Naive thymus-derived CD8-positive, alpha-beta T cell (primary cell): ENCODE results near the gene CARMIL3. TPM values are rescaled to one million over a fixed set of nuclear protein-coding genes. Genes with fewer than 3 reads are reported as not detected.
A peak's percentile ranks its signal among the peaks of the same experiment; 100 is the strongest.

Experiments used
- ATAC-seq, 2 donors: fragments of 150-1000 bp; cut with Tn5 transposase in 1 of 2; sonication (Bioruptor Pico), chemical (Tn5 transposase) in 1 of 2; 1 replicate in 1 of 2; 2 replicates in 1 of 2; pipeline ENCODE4 v1.10.0; 2021; ENCODE audit warnings: mild to moderate bottlenecking in 2 of 2, moderate library complexity in 2 of 2
- POLR2A ChIA-PET: fragments of 350-600 bp; sonication (Branson Sonifier 250); formaldehyde crosslinking; loops from one replicate; lab custom pipeline; 2021; ENCODE audit warnings: antibody characterized with exemption; lab: Charles Lee
- DNase-seq, 10 donors: peaks; one replicate each; pipeline versions ENCODE4 v3.0.0 to v3.0.0-alpha.2; 2020 to 2022
- H3K27ac Mint-ChIP-seq, 10 donors: one replicate each; pipeline ENCODE4 v1.8.0; 2020 to 2022; ENCODE audit warnings: mild to moderate bottlenecking in 10 of 10, mixed read lengths in 10 of 10, moderate library complexity in 4 of 10, inconsistent platforms in 1 of 10
- H3K27me3 Mint-ChIP-seq, 5 donors: one replicate each; pipeline ENCODE4 v1.8.0; 2021 to 2022; ENCODE audit warnings: mixed read lengths in 5 of 5
- H3K36me3 Mint-ChIP-seq, 3 donors: one replicate each; pipeline ENCODE4 v1.8.0; 2020 to 2022; ENCODE audit warnings: mixed read lengths in 3 of 3, mild to moderate bottlenecking in 2 of 3, inconsistent platforms in 1 of 3
- H3K4me1 Mint-ChIP-seq, 4 donors: one replicate each; pipeline ENCODE4 v1.8.0; 2021 to 2022; ENCODE audit warnings: mixed read lengths in 4 of 4
- H3K4me3 Mint-ChIP-seq, 10 donors: one replicate each; pipeline ENCODE4 v1.8.0; 2020 to 2022; ENCODE audit warnings: mild to moderate bottlenecking in 10 of 10, mixed read lengths in 10 of 10, moderate library complexity in 6 of 10, inconsistent platforms in 1 of 10
- H3K9me3 Mint-ChIP-seq, 9 donors: one replicate each; pipeline ENCODE4 v1.8.0; 2020 to 2022; ENCODE audit warnings: mixed read lengths in 9 of 9, mild to moderate bottlenecking in 3 of 9, inconsistent platforms in 1 of 9, moderate library complexity in 1 of 9
- polyA plus RNA-seq, 3 donors: library from polyadenylated mRNA; unstranded; fragments of 300-500 nt; fragmentation: Illumina TruSeq; gene quantifications; one replicate each; pipeline ENCODE4 v1.2.3, GENCODE V29; 2021
- total RNA-seq, 8 experiments: library from RNA in 2 of 8; stranded (reverse) in 2 of 8; gene quantifications; one replicate each; pipeline ENCODE4 v1.2.3 and lab custom pipeline; 2021 to 2026

The CARMIL3 gene
- total and polyA plus RNA-seq, 5 experiments from 2014 or later, result 0.03 to 0.16 TPM; not detected in 3

DNA sequence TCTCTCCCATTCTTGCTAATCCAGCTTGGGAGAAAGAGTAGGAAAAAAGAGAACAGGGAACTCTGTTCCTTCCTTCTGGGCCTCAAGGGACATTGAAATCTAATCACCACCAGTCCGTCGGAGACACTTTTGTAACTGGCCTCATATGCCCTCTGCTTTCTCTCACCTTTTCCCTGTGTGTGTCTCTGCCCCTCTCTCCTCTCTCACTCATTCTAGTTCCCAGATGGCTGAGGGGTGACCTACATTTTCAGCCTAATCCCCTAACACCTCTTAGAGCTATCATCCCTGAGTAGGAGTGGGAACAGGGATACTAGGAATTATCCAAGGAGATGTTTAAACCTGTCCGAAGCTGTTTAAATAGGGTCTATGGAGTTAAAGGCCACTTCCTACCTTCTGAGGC is 33.4 kb downstream of the CARMIL3 start:
- DNase-seq (no peak), ATAC-seq (no peak)
- POLR2A ChIA-PET, result interaction anchor here (0.6 kb wide), 1 partner anchor 37 kb away, joined by 3 read pairs; no protein-coding TSS in a partner anchor
- no peaks in the 10 kb centered on the region for H3K36me3 Mint-ChIP-seq
- peak overlapping the region in 1 of 10 donors; percentile 43 for H3K27ac Mint-ChIP-seq
- H3K9me3 Mint-ChIP-seq, result no peaks in the 10 kb centered on the region
- peaks cover 12 to 18% (median 16%) of the 10 kb centered on the region in 4 donors for H3K4me1 Mint-ChIP-seq
- H3K4me3 Mint-ChIP-seq, result no peak overlapping the region
- H3K27me3 Mint-ChIP-seq, result no peaks in the 10 kb centered on the region

DNA sequence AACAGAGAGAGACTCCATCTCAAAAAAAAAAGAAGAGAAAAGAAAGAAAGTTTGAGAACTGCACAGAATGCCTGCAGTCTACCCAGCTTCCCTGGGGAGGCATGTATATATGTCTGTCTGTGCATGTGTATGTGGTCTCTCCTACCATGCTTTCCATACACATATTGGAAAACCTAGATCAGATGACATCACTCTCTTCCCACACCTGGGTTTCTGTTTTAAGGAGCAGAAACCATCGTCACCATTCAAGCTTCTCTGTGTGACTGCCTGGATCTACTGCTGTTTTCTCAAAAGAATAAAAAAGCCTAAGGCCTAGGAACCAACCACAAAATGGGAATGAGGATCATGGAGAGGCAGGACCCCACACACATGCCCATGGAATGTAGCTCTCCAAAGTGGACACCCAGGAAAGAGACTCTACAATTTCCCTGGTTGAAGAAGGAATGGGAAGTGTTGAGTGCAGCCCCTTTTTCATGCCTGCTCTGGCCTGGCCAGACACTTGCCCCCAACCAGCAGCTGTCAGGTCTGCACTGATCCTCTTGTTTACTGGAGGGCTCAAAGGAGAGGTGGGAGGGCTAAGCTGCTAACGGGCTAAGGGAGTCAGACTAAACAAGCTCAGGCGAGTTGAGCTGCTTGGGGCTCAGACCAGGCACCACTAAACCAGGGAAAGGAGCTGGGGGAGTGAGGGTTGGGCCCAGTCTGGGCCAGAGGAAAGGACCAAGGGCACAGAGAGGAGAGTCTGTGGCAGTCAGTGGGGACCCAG is 34.6 kb downstream of the CARMIL3 start:
- ATAC-seq, result no peak
- DNase-seq, result no peak
- POLR2A ChIA-PET, result no interaction called here
- Mint-ChIP-seq H3K27me3 (no peaks in the 10 kb centered on the region), H3K27ac (peak overlapping the region in 1 of 10 donors; percentile 0), H3K36me3 (no peaks in the 10 kb centered on the region), H3K4me1 (peaks cover 10 to 17% (median 15%) of the 10 kb centered on the region in 4 donors), H3K9me3 (no peaks in the 10 kb centered on the region), H3K4me3 (no peak overlapping the region)

DNA sequence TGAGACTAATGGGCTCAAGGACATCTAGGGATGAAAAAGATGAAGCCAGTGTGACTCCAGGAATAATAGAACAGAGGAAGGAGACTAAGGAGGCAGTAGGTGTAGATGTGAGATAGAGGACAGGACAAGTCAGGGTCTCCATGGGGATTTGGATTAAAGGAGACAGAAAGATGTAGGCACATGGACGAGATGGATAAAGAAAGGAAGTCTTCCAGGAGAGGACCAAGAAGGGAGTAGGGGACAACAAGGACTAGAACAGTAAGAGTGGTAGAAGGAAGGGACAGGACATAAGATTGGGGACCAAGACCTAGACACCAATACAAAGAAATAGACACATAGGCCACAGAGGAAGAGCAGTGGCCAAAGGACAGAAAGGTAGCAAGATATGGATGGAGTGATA is 35.2 kb downstream of the CARMIL3 start:
- Mint-ChIP-seq H3K4me1 (peaks cover 7 to 14% (median 11%) of the 10 kb centered on the region in 4 donors), H3K27me3 (no peaks in the 10 kb centered on the region), H3K4me3 (no peak overlapping the region), H3K36me3 (no peaks in the 10 kb centered on the region), H3K9me3 (no peaks in the 10 kb centered on the region), H3K27ac (peak overlapping the region in 1 of 10 donors; percentile 0)
- DNase-seq (no peak), ATAC-seq (no peak)
- POLR2A ChIA-PET, result no interaction called here

- ATAC-seq (no peak), DNase-seq (no peak)
- Mint-ChIP-seq H3K4me1 (peaks cover 7 to 13% (median 9%) of the 10 kb centered on the region in 4 donors), H3K36me3 (no peaks in the 10 kb centered on the region), H3K27me3 (no peaks in the 10 kb centered on the region), H3K4me3 (no peak overlapping the region), H3K9me3 (no peaks in the 10 kb centered on the region), H3K27ac (peak overlapping the region in 1 of 10 donors; percentile 28)
- POLR2A ChIA-PET, result interaction anchor here (1.3 kb wide), 1 partner anchor 10 kb away, joined by 3 read pairs; no protein-coding TSS in a partner anchor
Observed at GRCh38 chr14:24088095-24088494, 36.3 kb downstream of the CARMIL3 start.

DNA sequence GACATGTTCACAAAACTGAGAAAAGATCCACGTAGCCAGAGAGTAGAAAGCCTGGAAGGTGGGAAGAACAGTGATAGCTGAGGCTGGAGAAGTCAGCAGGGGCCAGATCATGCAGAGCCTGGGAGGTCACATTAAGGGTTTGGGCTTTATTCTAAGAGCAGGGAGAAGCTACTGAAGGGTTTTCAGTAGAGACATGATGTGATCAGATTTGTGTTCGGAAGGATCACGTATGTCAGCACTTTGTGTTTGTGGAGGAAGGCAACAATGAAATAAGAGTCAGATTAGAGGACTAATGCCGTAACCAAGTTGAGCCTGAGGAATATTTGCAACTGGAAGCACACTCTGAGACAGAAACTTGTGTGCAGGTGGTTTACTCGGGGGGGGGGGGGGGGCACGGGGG is 38.1 kb downstream of the CARMIL3 start:
- Mint-ChIP-seq H3K4me1 (peaks cover 13 to 22% (median 18%) of the 10 kb centered on the region in 4 donors), H3K27me3 (no peaks in the 10 kb centered on the region), H3K27ac (peak overlapping the region in 4 of 10 donors; percentile 54 to 83 (median 66)), H3K9me3 (no peaks in the 10 kb centered on the region), H3K36me3 (no peaks in the 10 kb centered on the region), H3K4me3 (no peak overlapping the region)
- ATAC-seq (no peak), DNase-seq (no peak)
- POLR2A ChIA-PET, result interaction anchor here (1.0 to 2.7 kb wide), 6 partner anchors 9 to 48 kb away, joined by 3 to 21 read pairs (median 8); partner anchors contain the start of genes DCAF11 and NRL

DNA sequence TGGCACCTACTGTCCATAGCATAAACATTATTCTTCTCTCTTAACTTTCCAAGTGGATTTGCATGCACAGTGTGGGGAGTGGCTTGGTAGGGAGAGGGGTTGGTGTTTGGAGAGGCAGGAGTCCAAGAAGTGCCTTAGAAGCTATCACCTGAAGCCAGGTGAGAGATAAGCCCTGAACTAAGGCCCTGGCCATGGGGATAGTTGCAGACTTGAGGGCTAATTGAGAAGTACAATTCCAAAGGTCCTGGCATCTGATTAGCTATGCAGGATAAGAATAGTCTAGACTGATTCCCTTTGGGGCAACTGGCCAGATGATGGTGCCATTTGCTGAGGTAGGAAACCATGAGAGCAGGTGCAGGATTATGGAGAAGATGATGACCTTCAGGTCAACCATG is 40.3 kb downstream of the CARMIL3 start:
- DNase-seq (no peak), ATAC-seq (no peak)
- POLR2A ChIA-PET, result interaction anchor here (0.9 to 6.1 kb wide), 5 partner anchors 11 to 34 kb away, joined by 3 to 50 read pairs (median 12); partner anchors contain the start of genes DCAF11 and NRL
- H3K36me3 Mint-ChIP-seq, result peaks cover 0 to 2% (median 0%) of the 10 kb centered on the region in 3 donors
- peaks cover 29 to 40% (median 34%) of the 10 kb centered on the region in 4 donors for H3K4me1 Mint-ChIP-seq
- peak overlapping the region in 5 of 10 donors; percentile 48 to 96 (median 54) for H3K27ac Mint-ChIP-seq
- no peaks in the 10 kb centered on the region for H3K9me3 Mint-ChIP-seq
- no peaks in the 10 kb centered on the region for H3K27me3 Mint-ChIP-seq
- peak overlapping the region in 8 of 10 donors; percentile 23 to 99 (median 96) for H3K4me3 Mint-ChIP-seq

DNA sequence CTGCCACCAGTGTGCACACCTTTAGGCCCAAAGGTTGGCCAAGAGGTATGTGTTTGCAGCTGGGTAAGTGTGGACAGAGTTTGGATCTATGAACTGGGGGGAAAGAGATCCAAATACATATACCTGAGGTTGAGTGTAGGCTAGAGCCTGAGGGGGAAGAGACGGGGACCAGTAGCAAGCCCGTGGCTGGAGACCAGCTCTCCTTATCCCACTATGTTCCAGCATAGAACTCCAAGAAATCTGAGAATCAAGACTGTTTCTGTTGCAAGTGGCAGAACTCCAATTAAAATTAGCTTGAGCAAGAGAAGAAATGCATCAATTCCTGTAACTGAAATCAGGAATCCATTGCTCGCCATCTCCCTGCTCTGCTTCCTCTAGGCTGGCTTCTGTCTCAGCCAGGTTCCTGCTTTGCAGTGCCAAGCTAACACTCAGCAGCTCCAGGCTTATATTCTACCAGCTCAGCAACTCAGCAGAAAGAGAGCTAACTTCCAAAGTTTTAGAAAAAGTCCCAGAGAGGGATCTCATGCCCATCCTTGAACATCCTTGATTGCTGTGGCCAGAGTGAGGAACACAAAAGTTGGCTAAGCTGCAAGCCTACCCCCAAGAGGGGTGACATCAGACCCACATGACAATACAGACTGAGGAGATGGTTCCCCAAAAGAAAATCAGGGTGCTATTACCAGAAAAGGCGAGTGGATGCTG is 40.8 kb downstream of the CARMIL3 start:
- H3K9me3 Mint-ChIP-seq, result no peaks in the 10 kb centered on the region
- no peak for DNase-seq
- ATAC-seq, result no peak
- POLR2A ChIA-PET, result interaction anchor here (0.9 to 6.1 kb wide), 7 partner anchors 12 to 41 kb away, joined by 3 to 50 read pairs (median 8); partner anchors contain the start of genes CARMIL3, DCAF11 and NRL
- peaks cover 29 to 40% (median 34%) of the 10 kb centered on the region in 4 donors for H3K4me1 Mint-ChIP-seq
- H3K27ac Mint-ChIP-seq, result peak overlapping the region in 9 of 10 donors; percentile 73 to 99 (median 93)
- H3K36me3 Mint-ChIP-seq, result peaks cover 0 to 2% (median 0%) of the 10 kb centered on the region in 3 donors
- peak overlapping the region; percentile 95 to 99 (median 98) for H3K4me3 Mint-ChIP-seq
- no peaks in the 10 kb centered on the region for H3K27me3 Mint-ChIP-seq

GRCh38 chr14:24093207-24093900 is 41.5 kb downstream of the CARMIL3 start:
- peaks cover 0 to 7% (median 0%) of the 10 kb centered on the region in 3 donors for H3K36me3 Mint-ChIP-seq
- no peaks in the 10 kb centered on the region for H3K27me3 Mint-ChIP-seq
- ATAC-seq (no peak), DNase-seq (no peak)
- H3K9me3 Mint-ChIP-seq, result no peaks in the 10 kb centered on the region
- POLR2A ChIA-PET, result interaction anchor here (0.6 to 6.1 kb wide), 16 partner anchors 12 to 178 kb away, joined by 3 to 50 read pairs (median 6); partner anchors contain the start of genes CARMIL3, DCAF11, IRF9 and NRL
- H3K4me3 Mint-ChIP-seq, result peak overlapping the region; percentile 95 to 99 (median 98)
- H3K27ac Mint-ChIP-seq, result peak overlapping the region; percentile 73 to 99 (median 92)
- peaks cover 29 to 40% (median 34%) of the 10 kb centered on the region in 4 donors for H3K4me1 Mint-ChIP-seq

DNA sequence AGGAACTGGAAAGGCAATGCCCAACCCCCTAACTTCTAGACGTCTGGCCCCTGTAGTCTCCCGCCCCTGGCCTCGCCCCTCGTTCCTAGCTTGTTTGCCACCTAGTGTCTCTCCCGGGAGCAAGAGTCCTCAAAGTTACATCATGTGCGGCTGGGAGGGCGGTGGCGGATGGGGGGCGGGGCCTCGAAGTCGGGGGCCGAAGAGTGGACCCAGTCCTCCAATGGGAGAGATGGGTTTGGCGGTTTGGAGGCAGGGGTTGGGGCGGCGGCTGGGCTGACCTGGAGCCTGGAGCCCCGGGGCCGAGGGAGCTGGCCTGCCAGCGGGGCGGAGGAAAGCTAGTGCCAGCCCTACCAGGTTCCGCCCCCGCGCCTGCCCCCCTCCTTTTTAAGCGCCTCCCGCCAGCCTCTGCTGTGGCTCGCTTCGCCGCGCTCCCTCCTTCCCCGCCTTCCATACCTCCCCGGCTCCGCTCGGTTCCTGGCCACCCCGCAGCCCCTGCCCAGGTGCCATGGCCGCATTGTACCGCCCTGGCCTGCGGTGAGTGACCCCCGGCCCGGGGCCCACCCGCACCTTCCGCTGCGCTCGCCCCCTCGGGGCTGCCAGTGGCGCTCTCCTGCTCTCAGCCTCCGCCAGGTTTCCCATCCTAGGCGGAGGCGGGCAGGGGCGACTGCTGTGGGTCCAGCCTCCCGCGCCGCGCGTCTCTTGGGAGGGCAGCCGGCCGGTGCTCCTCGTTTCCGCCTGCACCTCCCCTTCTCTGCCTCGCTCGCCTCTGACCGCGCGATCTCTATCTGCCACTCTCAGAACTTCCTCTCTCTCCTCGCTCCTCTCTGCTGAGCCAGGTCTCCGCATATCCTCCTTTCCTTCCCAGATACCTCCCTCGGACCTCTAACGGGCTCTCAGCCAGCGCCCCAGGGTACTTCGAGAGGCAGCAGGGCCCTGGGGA is 42.4 kb downstream of the CARMIL3 start, which contains the start of gene PCK2:
Gene PCK2 (plus strand): TSS at position 411 of the 940 bp plus-strand sequence. CDS start 95 bp downstream, at position 506.
- Mint-ChIP-seq H3K27ac (peak within 1 kb of the TSS; percentile 93 to 99 (median 97)), H3K36me3 (peaks cover 0 to 9% (median 0%) of the 10 kb centered on the region in 3 donors), H3K9me3 (no peaks in the 10 kb centered on the region), H3K27me3 (no peaks in the 10 kb centered on the region), H3K4me1 (peaks cover 29 to 40% (median 34%) of the 10 kb centered on the region in 4 donors), H3K4me3 (peak within 1 kb of the TSS; percentile 95 to 99 (median 98))
- ATAC-seq (peak; percentile 78 to 83), DNase-seq (peak; percentile 40 to 78 (median 62))
- POLR2A ChIA-PET, result interaction anchor here (0.6 to 6.1 kb wide), 21 partner anchors 11 to 336 kb away, joined by 3 to 50 read pairs (median 4); partner anchors contain the start of genes CARMIL3, DCAF11, IRF9 and KHNYN

DNA sequence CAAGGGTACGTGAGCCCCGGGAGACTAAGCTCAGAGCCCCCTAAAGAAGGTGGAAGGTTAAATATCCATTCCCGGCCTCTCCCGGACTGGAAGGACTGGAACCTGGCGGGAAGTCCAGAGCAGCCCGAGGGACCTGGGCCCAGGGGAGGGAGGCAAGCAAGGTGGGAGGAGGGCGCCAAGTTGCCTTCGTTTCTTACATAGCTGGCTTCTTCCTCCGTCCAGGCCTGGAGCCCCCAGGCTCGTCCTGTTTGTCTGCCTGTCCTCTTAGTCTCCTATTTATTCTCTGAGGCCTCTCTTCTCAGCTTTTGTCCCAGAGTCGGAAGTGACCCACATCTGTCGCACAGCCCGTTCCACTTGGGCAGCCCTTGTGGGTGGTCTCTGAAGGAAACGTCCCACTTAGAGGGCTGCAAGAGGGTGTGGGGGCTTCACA is 43.0 kb downstream of the CARMIL3 start:
- Mint-ChIP-seq H3K27me3 (no peaks in the 10 kb centered on the region), H3K4me3 (peak overlapping the region; percentile 95 to 99 (median 98)), H3K27ac (peak overlapping the region; percentile 93 to 99 (median 97)), H3K36me3 (peaks cover 0 to 12% (median 2%) of the 10 kb centered on the region in 3 donors), H3K4me1 (peaks cover 27 to 42% (median 36%) of the 10 kb centered on the region in 4 donors), H3K9me3 (no peaks in the 10 kb centered on the region)
- POLR2A ChIA-PET, result interaction anchor here (0.6 to 6.1 kb wide), 15 partner anchors 10 to 335 kb away, joined by 3 to 50 read pairs (median 4); partner anchors contain the start of genes CARMIL3, DCAF11, EMC9 and KHNYN
- DNase-seq, result peak in 1 of 10 donors; percentile 7
- ATAC-seq, result peak; percentile 4
